ENCODE measurements around the gene NUP160.
"Not testable (repeated sequence)": the region's sequence is repeated elsewhere in the genome, so short reads cannot be mapped to it uniquely, and the experiment has no call there.

NUP160 gene

DNA sequence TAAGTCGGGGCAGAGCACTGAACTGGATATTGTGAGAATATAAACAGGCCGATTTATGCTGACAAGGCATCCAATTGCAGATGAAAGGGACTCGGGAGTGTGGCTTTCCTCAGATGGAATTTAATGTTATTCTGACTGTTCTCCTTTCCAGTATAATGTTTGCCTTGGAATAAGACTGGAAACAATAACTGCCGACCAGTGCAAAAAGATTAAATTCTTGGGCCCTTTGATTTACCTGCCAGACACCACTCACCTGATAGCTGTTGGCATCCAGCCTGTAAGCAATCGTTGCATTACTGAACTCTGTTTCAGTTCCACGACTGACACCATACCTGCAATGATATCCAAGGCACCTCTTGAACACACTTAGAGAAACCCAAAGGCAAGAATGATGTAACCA, 10.9 kb downstream of the NUP160 start:
- no peaks in the 10 kb centered on the region for H3K9me3 ChIP-seq (ENCODE audit: insufficient read depth, low read length)
- TF ChIP-seq, protein P1, sequence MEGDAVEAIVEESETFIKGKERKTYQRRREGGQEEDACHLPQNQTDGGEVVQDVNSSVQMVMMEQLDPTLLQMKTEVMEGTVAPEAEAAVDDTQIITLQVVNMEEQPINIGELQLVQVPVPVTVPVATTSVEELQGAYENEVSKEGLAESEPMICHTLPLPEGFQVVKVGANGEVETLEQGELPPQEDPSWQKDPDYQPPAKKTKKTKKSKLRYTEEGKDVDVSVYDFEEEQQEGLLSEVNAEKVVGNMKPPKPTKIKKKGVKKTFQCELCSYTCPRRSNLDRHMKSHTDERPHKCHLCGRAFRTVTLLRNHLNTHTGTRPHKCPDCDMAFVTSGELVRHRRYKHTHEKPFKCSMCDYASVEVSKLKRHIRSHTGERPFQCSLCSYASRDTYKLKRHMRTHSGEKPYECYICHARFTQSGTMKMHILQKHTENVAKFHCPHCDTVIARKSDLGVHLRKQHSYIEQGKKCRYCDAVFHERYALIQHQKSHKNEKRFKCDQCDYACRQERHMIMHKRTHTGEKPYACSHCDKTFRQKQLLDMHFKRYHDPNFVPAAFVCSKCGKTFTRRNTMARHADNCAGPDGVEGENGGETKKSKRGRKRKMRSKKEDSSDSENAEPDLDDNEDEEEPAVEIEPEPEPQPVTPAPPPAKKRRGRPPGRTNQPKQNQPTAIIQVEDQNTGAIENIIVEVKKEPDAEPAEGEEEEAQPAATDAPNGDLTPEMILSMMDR (IDR thresholded peaks at IDR 0.05; ENCODE audit: low read depth, low read length): no peak
- no peaks in the 10 kb centered on the region for H3K27me3 ChIP-seq (ENCODE audit: low read depth, low read length)
- H3K79me2 ChIP-seq (ENCODE audit: low read length): peaks cover 48% of the 10 kb centered on the region
- no peaks in the 10 kb centered on the region for H3K4me1 ChIP-seq (ENCODE audit: low read length)
- H3K27ac ChIP-seq (ENCODE audit: low read length): no peak overlapping the region
- no peak overlapping the region for H3K9ac ChIP-seq (ENCODE audit: low read length)
- peaks cover 80% of the 10 kb centered on the region for H3K36me3 ChIP-seq (replicated peaks; ENCODE audit: low read depth, low read length)
- no peak overlapping the region for H3K4me2 ChIP-seq (ENCODE audit: low read length)
- no peak overlapping the region for H3K4me3 ChIP-seq (ENCODE audit: low read length)
- no peak overlapping the region for H2AFZ ChIP-seq (ENCODE audit: low read depth, low read length)
- H4K20me1 ChIP-seq (ENCODE audit: insufficient read depth, low read length): no peaks in the 10 kb centered on the region

DNA sequence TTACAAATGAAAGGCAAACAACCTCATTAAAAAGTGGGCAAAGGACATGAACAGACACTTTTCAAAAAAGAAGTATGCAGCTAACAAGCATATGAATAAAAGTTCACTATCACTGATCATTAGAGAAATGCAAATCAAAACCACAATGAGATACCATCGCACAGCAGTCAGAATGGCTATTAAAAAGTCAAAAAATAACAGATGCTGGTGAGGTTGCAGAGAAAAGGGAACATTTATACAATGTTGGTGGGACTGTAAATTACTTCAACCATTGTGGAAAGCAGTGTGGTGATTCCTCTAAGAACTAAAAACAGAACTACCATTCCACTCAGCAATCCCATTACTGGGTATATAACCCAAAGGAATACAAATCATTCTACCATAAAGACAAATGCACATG, 18.1 kb downstream of the NUP160 start:
- Histone ChIP-seq H4K20me1 (ENCODE audit: insufficient read depth, low read length) (peaks cover 16% of the 10 kb centered on the region), H3K79me2 (ENCODE audit: low read length) (peaks cover 86% of the 10 kb centered on the region), H3K36me3 (replicated peaks; ENCODE audit: low read depth, low read length) (peaks cover 55% of the 10 kb centered on the region)
- not testable (repeated sequence) for H3K4me1 ChIP-seq (ENCODE audit: low read length); H3K27ac ChIP-seq (ENCODE audit: low read length); H3K9me3 ChIP-seq (ENCODE audit: insufficient read depth, low read length); H3K27me3 ChIP-seq (ENCODE audit: low read depth, low read length); H3K4me3 ChIP-seq (ENCODE audit: low read length); H2AFZ ChIP-seq (ENCODE audit: low read depth, low read length); H3K4me2 ChIP-seq (ENCODE audit: low read length); H3K9ac ChIP-seq (ENCODE audit: low read length)

DNA sequence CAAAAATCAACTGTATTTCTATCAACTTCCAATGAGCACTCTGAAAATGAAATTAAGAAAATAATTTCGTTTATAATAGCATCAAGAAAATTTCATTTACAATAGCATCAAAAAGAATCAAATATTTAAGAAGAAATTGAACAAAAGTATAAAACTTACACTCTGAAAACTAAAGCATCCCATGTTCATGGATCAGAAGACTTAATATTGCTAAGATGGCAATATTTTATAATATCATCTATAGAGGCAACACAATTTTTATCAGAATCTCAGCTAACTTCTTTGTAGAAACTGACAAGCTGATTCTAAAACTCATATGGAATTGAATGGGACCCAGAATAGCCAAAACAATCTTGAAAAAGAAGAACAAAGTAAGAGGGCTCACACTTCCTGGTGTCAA, 19.9 kb downstream of the NUP160 start:
- H3K4me1 ChIP-seq (ENCODE audit: low read length): no peaks in the 10 kb centered on the region

DNA sequence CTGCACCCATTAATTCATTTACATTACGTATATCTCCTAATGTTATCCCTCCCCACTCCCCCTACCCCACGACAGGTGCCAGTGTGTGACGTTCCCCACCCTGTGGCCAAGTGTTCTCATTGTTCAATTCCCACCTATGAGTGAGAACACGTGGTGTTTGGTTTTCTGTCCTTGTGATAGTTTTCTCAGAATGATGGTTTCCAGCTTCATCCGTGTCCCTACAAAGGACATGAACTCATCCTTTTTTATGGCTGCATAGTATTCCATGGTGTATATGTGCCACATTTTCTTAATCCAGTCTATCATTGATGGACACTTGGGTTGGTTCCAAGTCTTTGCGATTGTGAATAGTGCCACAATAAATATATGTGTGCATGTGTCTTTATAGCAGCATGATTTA, 25.5 kb downstream of the NUP160 start:
- not testable (repeated sequence) for H3K4me2 ChIP-seq (ENCODE audit: low read length); H3K27me3 ChIP-seq (ENCODE audit: low read depth, low read length); H3K9ac ChIP-seq (ENCODE audit: low read length); H2AFZ ChIP-seq (ENCODE audit: low read depth, low read length); H4K20me1 ChIP-seq (ENCODE audit: insufficient read depth, low read length); H3K4me3 ChIP-seq (ENCODE audit: low read length); H3K4me1 ChIP-seq (ENCODE audit: low read length); H3K9me3 ChIP-seq (ENCODE audit: insufficient read depth, low read length); H3K27ac ChIP-seq (ENCODE audit: low read length)
- H3K36me3 ChIP-seq (replicated peaks; ENCODE audit: low read depth, low read length): peaks cover 46% of the 10 kb centered on the region
- H3K79me2 ChIP-seq (ENCODE audit: low read length): peaks cover 33% of the 10 kb centered on the region

More for the DNA sequence above, 19.9 kb downstream of the NUP160 start:
- H3K4me2 ChIP-seq (ENCODE audit: low read length): no peak overlapping the region
- no peak overlapping the region for H3K27ac ChIP-seq (ENCODE audit: low read length)
- no peak overlapping the region for H2AFZ ChIP-seq (ENCODE audit: low read depth, low read length)
- peaks cover 44% of the 10 kb centered on the region for H3K36me3 ChIP-seq (replicated peaks; ENCODE audit: low read depth, low read length)
- H3K9ac ChIP-seq (ENCODE audit: low read length): no peak overlapping the region
- H3K4me3 ChIP-seq (ENCODE audit: low read length): no peak overlapping the region
- H4K20me1 ChIP-seq (ENCODE audit: insufficient read depth, low read length): peaks cover 16% of the 10 kb centered on the region
- no peaks in the 10 kb centered on the region for H3K27me3 ChIP-seq (ENCODE audit: low read depth, low read length)
- TF ChIP-seq, protein P1 (IDR thresholded peaks at IDR 0.05; ENCODE audit: low read depth, low read length): no peak
- no peak for TF ChIP-seq EZH2phosphoT487 (IDR thresholded peaks at IDR 0.05; ENCODE audit: low read depth)
- H3K9me3 ChIP-seq (ENCODE audit: insufficient read depth, low read length): no peaks in the 10 kb centered on the region
- H3K79me2 ChIP-seq (ENCODE audit: low read length): peaks cover 81% of the 10 kb centered on the region

DNA sequence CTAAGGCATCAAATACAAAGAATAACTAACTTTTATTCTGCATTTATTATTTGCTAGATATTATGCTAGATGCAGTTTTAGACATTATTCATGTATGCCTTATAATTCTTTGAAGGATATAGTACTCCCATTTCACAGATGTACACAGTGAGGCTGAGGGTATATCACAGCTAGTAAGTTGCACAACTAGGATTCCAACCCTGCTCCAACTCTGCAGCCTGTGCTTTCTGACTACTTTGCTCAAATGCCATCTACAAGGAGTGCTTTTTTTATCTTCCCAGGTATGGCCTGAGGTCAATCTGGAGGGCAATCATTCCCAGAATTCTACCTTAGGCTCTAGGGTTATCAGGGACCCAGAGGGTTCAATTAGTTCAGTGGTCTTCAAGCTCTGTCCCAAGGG, 28.4 kb downstream of the NUP160 start:
- Histone ChIP-seq H2AFZ (ENCODE audit: low read depth, low read length) (no peak overlapping the region), H3K9ac (ENCODE audit: low read length) (no peak overlapping the region), H3K79me2 (ENCODE audit: low read length) (peaks cover 7% of the 10 kb centered on the region; the same call in 1 of the 2 replicates), H3K4me3 (ENCODE audit: low read length) (no peak overlapping the region), H3K9me3 (ENCODE audit: insufficient read depth, low read length) (no peaks in the 10 kb centered on the region), H3K27me3 (ENCODE audit: low read depth, low read length) (no peaks in the 10 kb centered on the region), H3K36me3 (replicated peaks; ENCODE audit: low read depth, low read length) (peaks cover 41% of the 10 kb centered on the region), H4K20me1 (ENCODE audit: insufficient read depth, low read length) (no peaks in the 10 kb centered on the region), H3K27ac (ENCODE audit: low read length) (no peak overlapping the region), H3K4me2 (ENCODE audit: low read length) (no peak overlapping the region), H3K4me1 (ENCODE audit: low read length) (no peaks in the 10 kb centered on the region)
- no peak for TF ChIP-seq EZH2phosphoT487 (IDR thresholded peaks at IDR 0.05; ENCODE audit: low read depth)
- TF ChIP-seq, protein P1 (IDR thresholded peaks at IDR 0.05; ENCODE audit: low read depth, low read length): no peak
